HG02884 (cell line): ENCODE data around the gene COL12A1.

Experiments used
- ATAC-seq: cut with Tn5 transposase; IDR thresholded peaks from one replicate; pipeline ENCODE4 v1.9.1; 2021; ENCODE audit warnings: mild to moderate bottlenecking, moderate library complexity; ENCODE audit not compliant: unreplicated experiment

COL12A1 gene

GRCh38 chr6:75145211-75145610 lies 60.6 kb downstream of the COL12A1 start:
- no peak for ATAC-seq

- ATAC-seq = no peak
These were observed 61.5 kb downstream of the COL12A1 start for GRCh38 chr6:75144386-75144785.

- no peak for ATAC-seq
These were observed 62.7 kb downstream of the COL12A1 start for GRCh38 chr6:75143191-75143590.

GRCh38 chr6:75142721-75143120 lies 63.1 kb downstream of the COL12A1 start:
- ATAC-seq = no peak

DNA sequence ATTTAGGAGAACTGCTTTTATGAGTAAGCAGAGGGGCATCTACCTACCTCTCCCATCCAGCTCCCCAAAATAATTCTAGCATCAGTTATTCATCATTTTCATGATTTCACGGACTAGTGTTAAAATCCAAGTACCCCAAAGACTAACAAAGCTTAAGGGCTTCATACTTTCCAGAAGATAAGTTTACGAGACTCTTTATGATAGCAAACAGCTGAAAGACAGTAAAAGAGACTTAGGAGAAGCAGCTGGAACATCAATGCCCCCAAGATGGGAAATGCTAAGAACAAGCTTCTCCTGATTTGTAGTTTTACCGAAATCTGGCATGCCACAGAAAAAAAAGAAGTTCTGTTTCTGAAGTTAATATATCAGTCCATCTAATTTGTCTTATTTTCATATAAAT lies 70.0 kb downstream of the COL12A1 start:
- ATAC-seq = no peak

- ATAC-seq = no peak
These were observed 70.4 kb downstream of the COL12A1 start for GRCh38 chr6:75135450-75135849.

DNA sequence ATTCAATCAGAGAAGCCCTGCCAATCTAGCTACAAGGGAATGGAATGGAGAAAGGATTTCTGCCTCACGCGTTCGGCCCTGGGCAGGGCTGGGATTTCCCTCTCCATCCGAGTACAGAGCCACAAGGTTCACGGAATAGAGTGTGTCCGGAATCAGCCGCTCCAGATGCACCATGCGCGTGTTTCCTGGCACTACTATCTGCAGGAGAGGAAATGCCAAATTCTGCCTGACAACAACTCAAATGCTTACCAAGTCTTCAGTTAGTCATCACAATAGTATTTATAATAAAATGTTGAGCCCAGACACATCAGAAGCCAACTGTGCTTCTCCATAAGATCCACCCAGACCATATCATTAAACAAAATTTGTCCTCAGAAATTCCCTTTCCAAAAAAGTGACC lies 75.1 kb downstream of the COL12A1 start:
- ATAC-seq = no peak

DNA sequence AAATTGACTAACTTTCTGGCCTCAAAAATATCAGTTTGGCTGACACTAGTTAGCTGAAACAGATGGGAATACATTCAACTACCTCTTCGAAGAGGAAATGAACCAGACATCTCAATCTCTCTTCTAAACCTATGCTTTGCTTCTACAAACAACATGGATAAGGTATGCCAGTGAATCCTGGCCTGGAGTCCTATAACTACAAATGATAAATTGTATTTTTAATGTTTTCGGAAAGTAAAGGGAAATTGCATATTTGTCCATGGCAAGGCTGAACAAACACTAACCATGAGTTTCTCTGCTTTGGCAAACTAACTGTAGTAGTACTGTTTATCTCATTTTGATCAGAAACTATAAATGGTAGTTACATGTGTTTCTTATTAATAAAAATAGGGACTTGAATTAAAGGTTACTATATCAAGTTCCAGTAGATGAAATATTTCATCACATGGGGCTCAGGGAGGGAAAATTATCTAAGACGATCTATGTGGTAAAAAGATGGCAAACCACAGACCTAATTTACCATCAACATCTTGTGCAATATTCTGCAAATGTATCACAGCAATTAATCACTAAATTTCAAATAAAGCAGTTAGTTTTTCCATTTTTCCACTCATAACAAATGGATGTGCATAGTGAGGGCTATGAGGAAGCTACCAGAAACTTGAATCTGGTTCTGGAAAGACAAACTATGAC lies 76.8 kb downstream of the COL12A1 start:
- ATAC-seq = no peak

GRCh38 chr6:75126518-75126917 lies 79.3 kb downstream of the COL12A1 start:
- no peak for ATAC-seq

GRCh38 chr6:75124983-75125382 lies 80.9 kb downstream of the COL12A1 start:
- ATAC-seq = no peak

DNA sequence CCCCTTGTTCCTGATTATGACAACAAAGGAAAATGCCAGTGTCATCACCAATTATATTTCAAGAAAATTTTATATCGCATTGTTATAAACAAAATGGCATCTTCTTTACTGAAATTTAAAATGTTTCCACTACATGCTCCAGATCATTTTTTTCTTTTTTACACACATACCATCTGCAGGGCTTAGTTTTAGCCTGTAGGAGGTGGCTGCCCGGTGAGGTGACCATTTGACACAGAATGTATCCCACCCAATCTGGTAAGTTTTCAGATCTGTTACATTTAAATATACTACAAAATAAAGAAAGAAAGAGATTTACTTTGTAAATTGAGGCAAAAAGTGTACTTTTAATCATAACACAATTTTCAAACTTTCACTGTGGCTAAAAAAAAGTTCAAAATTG lies 81.8 kb downstream of the COL12A1 start:
- no peak for ATAC-seq

DNA sequence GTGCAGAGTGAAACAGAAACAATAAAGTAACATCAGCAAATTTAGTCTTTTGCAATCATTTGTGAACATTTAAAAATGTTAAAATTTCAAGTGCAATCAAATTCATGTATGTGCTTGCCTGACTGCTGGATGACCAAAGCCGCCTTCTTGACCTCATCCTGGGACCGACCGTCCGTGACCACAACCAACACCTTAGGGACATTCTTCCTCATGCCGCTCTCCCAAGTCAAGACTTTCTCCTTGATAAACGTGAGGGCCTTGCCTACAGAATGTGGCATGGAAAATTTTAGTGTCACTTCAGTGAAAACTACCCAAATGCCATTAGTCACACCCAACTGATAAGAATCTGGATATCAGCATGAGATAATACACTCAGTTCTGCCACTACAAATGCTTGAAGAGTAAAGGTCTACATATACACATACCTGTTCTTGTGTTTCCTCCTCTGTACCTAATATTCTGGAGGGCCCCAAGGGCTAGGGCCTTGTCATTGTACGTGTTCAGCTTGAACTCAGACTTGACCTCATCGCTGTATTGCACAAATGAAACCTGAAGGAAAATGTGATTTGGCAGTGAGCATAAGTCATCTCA lies 86.8 kb downstream of the COL12A1 start:
- no peak for ATAC-seq

- no peak for ATAC-seq
These were observed 88.2 kb downstream of the COL12A1 start for GRCh38 chr6:75117701-75118100.

DNA sequence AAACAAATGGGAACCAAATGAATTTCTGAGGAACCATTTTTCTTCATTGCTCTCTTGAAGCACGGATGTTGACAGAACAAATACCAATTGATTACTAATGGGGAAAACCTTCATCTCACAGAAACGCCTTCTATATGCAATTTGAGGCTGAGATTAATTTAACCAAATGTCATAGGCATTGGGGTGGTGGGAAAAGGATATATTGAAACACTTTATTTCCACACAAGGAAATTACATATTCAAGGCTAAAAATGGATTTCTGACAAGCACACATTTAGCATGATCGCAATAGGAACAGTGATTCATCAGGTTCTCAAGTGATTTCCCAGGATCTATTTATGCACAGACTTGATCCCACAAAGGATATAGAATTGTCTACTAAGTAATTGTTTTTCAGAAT lies 88.9 kb downstream of the COL12A1 start:
- no peak for ATAC-seq

- no peak for ATAC-seq
These were observed 90.4 kb downstream of the COL12A1 start for GRCh38 chr6:75115481-75115880.

DNA sequence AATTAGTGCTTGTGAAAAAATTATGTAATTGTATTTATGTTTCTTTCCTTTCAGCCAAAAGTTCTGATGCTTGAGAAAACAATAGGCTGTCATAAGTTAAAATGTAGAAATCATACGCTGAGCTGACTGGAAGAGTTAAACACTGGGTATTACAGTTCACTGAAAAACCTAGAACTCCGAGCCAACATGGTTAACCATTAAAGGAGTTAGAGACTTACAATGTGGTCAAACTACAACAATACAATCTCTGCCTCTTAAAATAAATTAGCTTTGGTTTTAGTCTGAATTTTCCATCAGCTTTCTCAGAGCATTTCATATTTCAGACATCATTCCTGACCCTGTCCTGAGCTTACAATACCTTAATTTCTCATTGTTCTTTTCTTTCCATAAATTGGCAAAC lies 91.0 kb downstream of the COL12A1 start:
- no peak for ATAC-seq

GRCh38 chr6:75114195-75114594 lies 91.7 kb downstream of the COL12A1 start:
- ATAC-seq = no peak

DNA sequence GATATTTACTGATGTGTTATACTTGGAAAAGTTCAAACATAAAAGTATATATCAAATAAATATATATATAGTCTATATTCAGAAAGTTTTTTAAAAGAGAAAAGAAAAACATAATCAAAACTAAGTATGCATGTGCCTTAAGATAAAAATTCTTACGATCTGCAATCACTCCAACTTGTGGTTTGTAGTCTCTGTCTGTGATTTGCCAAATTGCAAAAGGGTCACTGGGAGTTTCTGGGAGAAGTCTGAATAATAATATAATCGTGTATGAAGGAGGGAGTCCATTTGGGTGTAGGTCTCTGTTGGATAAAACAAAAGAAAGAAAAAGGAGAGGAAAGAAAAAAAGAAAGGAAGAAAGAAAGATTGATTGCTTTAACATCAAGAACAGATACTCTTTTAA lies 92.4 kb downstream of the COL12A1 start:
- no peak for ATAC-seq

GRCh38 chr6:75109765-75110164 lies 96.1 kb downstream of the COL12A1 start:
- no peak for ATAC-seq

DNA sequence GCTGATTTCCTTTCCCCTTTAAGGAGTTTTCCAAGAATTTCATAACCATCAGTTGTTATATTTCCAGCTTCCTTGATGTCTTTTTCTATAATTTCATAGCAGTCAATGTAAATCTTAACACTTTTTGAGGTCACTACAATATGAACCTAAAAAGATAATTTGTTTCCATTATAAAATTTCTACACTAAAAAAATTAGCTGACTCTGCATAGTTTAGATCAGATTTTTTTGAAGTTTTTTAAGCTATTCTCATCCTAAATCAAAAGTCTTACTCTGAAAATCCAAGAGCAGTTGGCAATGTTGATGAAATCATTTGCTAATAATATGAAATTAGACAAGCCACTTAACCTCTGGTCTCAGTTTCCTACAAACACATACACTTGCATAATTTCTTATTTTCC lies 96.8 kb downstream of the COL12A1 start:
- ATAC-seq = no peak

GRCh38 chr6:75108333-75108974 lies 97.4 kb downstream of the COL12A1 start:
- ATAC-seq = no peak

- ATAC-seq = no peak
These were observed 97.9 kb downstream of the COL12A1 start for GRCh38 chr6:75107913-75108312.
